ENCODE measurements around the gene PVALB.

GRCh38 chr22:36763576-36763975 lies 53.3 kb downstream of the PVALB start:
- no peak for TF ChIP-seq POLR2A (IDR thresholded peaks at IDR 0.05; ENCODE audit: low read depth, low read length)
- no peak for TF ChIP-seq POLR2AphosphoS5 (IDR thresholded peaks at IDR 0.05; ENCODE audit: low read depth, low read length)
